HG03064 (cell line): ENCODE measurements around the gene GGT6.

Source experiments
- ATAC-seq: cut with Tn5 transposase; IDR thresholded peaks from one replicate; pipeline ENCODE4 v1.9.1; 2021; ENCODE audit warnings: low read depth; ENCODE audit not compliant: unreplicated experiment

GGT6 gene

GRCh38 chr17:4530799-4531730 is 29.3 kb downstream of the GGT6 start:
- no peak for ATAC-seq

- ATAC-seq = no peak
Observed at GRCh38 chr17:4529533-4530152, 30.7 kb downstream of the GGT6 start.

GRCh38 chr17:4527566-4528125 is 32.7 kb downstream of the GGT6 start:
- ATAC-seq = no peak

GRCh38 chr17:4527134-4527533 is 33.2 kb downstream of the GGT6 start:
- no peak for ATAC-seq

GRCh38 chr17:4525691-4526397 is 34.5 kb downstream of the GGT6 start:
- ATAC-seq = no peak

- ATAC-seq = no peak
Observed at GRCh38 chr17:4523946-4524345, 36.4 kb downstream of the GGT6 start.

- ATAC-seq = no peak
Observed at GRCh38 chr17:4522661-4523060, 37.7 kb downstream of the GGT6 start.

GRCh38 chr17:4520894-4521600 is 39.3 kb downstream of the GGT6 start:
- ATAC-seq = no peak

- ATAC-seq = no peak
Observed at GRCh38 chr17:4520060-4520893, 40.1 kb downstream of the GGT6 start.

- ATAC-seq = no peak
Observed at GRCh38 chr17:4519361-4519788, 41.0 kb downstream of the GGT6 start.

GRCh38 chr17:4518901-4519300 is 41.5 kb downstream of the GGT6 start:
- no peak for ATAC-seq

- ATAC-seq = no peak
Observed at GRCh38 chr17:4516735-4517134, 43.6 kb downstream of the GGT6 start.

GRCh38 chr17:4515501-4515900 is 44.9 kb downstream of the GGT6 start:
- ATAC-seq = no peak

- no peak for ATAC-seq
Observed at GRCh38 chr17:4514779-4515178, 45.6 kb downstream of the GGT6 start.

GRCh38 chr17:4514206-4514605 is 46.2 kb downstream of the GGT6 start:
- ATAC-seq = no peak

- no peak for ATAC-seq
Observed at GRCh38 chr17:4513113-4514032, 47.0 kb downstream of the GGT6 start.

GRCh38 chr17:4512156-4513112 is 47.9 kb downstream of the GGT6 start:
- ATAC-seq = no peak
